Activated T-cell treated with anti-CD3 and anti-CD28 coated beads, Interleukin-2, amount 50 U/mL, for 4 hours (primary cell): ENCODE data around the gene SLC25A52. TPM values are rescaled to one million over a fixed set of nuclear protein-coding genes. Genes with fewer than 3 reads are reported as not detected.
"Not testable (repeated sequence)": the region's sequence is repeated elsewhere in the genome, so short reads cannot be mapped to it uniquely, and the experiment has no call there.

Experiments
- ATAC-seq, 2 donors: fragments of 200-7000 bp; cut with Tn5 transposase; one replicate each; pipeline ENCODE4 v1.10.0; 2021
- DNase-seq: peaks from one replicate; pipeline ENCODE4 v3.0.0-alpha.2; 2020
- H3K27me3 Mint-ChIP-seq: one replicate; pipeline ENCODE4 v1.8.0; 2021; ENCODE audit warnings: low read depth, mixed read lengths
- H3K36me3 Mint-ChIP-seq: one replicate; pipeline ENCODE4 v1.8.0; 2022; ENCODE audit warnings: mixed read lengths; ENCODE audit not compliant: insufficient read depth
- H3K4me1 Mint-ChIP-seq: one replicate; pipeline ENCODE4 v1.8.0; 2021; ENCODE audit warnings: low read depth, mixed read lengths
- H3K4me3 Mint-ChIP-seq: one replicate; pipeline ENCODE4 v1.8.0; 2021; ENCODE audit warnings: mild to moderate bottlenecking, moderate library complexity, mixed read lengths
- H3K9me3 Mint-ChIP-seq: one replicate; pipeline ENCODE4 v1.8.0; 2021; ENCODE audit warnings: mixed read lengths
- total RNA-seq, 3 donors: library from RNA; stranded (reverse); gene quantifications; one replicate each; pipeline ENCODE4 v1.2.1, GENCODE V29; 2021

SLC25A52 gene
- total RNA-seq, 3 donors from 2014 or later = not detected

GRCh38 chr18:31773774-31774476, 13.2 kb upstream of the SLC25A52 start:
- H3K9me3 Mint-ChIP-seq = peaks cover 12% of the 10 kb centered on the region
- peaks cover 5% of the 10 kb centered on the region for H3K27me3 Mint-ChIP-seq
- H3K36me3 Mint-ChIP-seq = peaks cover 2% of the 10 kb centered on the region
- DNase-seq = no peak
- no peaks in the 10 kb centered on the region for H3K4me1 Mint-ChIP-seq
- ATAC-seq = no peak
- H3K4me3 Mint-ChIP-seq = no peak overlapping the region

DNA sequence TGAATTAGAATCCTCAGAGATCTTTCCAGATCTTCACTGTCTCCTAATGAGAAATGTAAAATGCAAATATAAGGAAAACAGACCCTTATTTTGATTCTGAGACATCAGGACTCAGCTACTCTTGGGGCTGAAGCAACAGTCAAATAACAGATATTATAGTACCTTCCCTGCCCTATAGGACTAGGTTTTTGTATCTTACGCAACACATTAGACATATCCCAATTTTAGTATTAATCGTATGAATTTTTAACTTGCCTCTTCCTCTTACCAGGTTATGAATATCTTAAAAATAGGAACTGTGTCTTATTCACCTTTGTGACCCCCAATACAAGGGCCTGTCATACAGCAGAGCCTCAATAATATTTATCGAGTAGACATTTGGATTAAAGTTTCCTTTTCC, 12.0 kb upstream of the SLC25A52 start:
- no peak overlapping the region for H3K4me3 Mint-ChIP-seq
- H3K36me3 Mint-ChIP-seq = no peaks in the 10 kb centered on the region
- no peak for DNase-seq
- H3K27me3 Mint-ChIP-seq = peaks cover 6% of the 10 kb centered on the region
- peaks cover 2% of the 10 kb centered on the region for H3K9me3 Mint-ChIP-seq
- no peak for ATAC-seq
- no peaks in the 10 kb centered on the region for H3K4me1 Mint-ChIP-seq

GRCh38 chr18:31750273-31750672, 10.4 kb downstream of the SLC25A52 start:
- Mint-ChIP-seq H3K36me3 (no peaks in the 10 kb centered on the region), H3K9me3 (no peaks in the 10 kb centered on the region), H3K4me3 (no peak overlapping the region), H3K27me3 (no peaks in the 10 kb centered on the region), H3K4me1 (no peaks in the 10 kb centered on the region)
- ATAC-seq = no peak
- DNase-seq = no peak

DNA sequence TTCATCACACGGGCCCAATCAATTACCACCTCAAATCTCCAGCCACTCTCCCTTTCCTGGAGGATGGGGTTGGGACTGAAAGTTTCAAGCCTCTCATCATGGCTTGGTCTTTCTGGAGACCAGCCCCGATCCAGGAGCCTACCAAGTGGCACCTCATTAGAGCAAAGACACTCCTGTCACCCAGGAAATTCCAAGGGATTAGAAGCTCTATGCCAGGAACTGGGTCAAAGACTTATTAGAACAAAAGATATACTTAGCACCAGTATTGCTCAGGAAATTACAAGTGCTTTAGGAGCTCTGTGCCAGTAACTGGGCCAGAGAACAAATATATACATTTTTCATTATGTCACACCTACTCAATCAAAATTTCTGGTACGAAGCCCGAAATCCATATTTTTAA, 14.3 kb downstream of the SLC25A52 start:
- Mint-ChIP-seq H3K4me1 (no peaks in the 10 kb centered on the region), H3K36me3 (no peaks in the 10 kb centered on the region), H3K9me3 (no peaks in the 10 kb centered on the region), H3K27me3 (no peaks in the 10 kb centered on the region), H3K4me3 (no peak overlapping the region)
- ATAC-seq (no peak), DNase-seq (no peak)

DNA sequence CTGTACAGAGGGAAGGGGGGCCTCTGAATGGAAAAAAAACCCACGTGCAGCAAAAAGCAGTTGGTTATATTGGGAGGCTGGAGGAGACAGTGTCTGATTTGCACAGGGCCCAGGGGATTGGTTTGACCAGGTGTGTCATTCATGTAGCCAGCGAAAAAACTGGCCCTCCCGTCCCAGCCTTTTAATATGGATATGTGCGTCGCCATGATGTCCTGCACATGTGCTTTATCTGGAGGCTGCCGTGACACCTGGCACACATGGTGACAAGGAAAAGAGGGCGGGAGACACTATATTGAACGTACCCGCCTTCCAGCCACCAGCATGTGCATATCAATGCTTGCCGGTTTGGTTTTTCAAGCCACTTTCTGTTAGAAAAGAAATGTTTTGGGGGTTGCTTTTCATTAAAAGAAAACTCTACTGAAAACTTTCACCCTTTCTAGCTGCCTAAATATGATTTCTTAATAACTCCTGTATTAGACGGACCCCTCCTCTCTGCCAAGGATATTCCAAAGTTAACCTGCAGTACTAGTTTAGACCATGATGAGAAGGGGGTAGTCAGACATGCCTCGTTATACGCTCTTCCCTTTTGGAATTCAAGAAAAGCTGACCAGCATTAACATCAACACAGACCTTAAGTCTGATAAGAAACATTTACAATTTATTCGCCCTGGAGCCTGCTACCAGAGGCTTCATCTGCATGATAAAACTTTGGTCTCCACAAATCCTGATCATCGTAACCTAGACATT, 16.2 kb downstream of the SLC25A52 start:
- DNase-seq = no peak
- no peaks in the 10 kb centered on the region for H3K4me1 Mint-ChIP-seq
- no peak for ATAC-seq
- no peak overlapping the region for H3K4me3 Mint-ChIP-seq
- no peaks in the 10 kb centered on the region for H3K36me3 Mint-ChIP-seq
- no peaks in the 10 kb centered on the region for H3K27me3 Mint-ChIP-seq
- peaks cover 1% of the 10 kb centered on the region for H3K9me3 Mint-ChIP-seq

GRCh38 chr18:31743600-31743999, 17.1 kb downstream of the SLC25A52 start:
- DNase-seq, H3K4me1 Mint-ChIP-seq, H3K9me3 Mint-ChIP-seq, H3K36me3 Mint-ChIP-seq, ATAC-seq, H3K27me3 Mint-ChIP-seq, H3K4me3 Mint-ChIP-seq: not testable (repeated sequence)

- peak in 1 of 2 donors; percentile 40 for ATAC-seq
These were observed 19.5 kb downstream of the SLC25A52 start for GRCh38 chr18:31741097-31741735.

GRCh38 chr18:31740180-31740579, 20.5 kb downstream of the SLC25A52 start:
- Mint-ChIP-seq H3K4me3 (no peak overlapping the region), H3K9me3 (peaks cover 10% of the 10 kb centered on the region), H3K4me1 (no peaks in the 10 kb centered on the region), H3K27me3 (no peaks in the 10 kb centered on the region), H3K36me3 (no peaks in the 10 kb centered on the region)
- DNase-seq (no peak), ATAC-seq (no peak)

More at GRCh38 chr18:31741097-31741735, 19.5 kb downstream of the SLC25A52 start:
- DNase-seq = peak; percentile 49
- Mint-ChIP-seq H3K27me3 (no peaks in the 10 kb centered on the region), H3K36me3 (no peaks in the 10 kb centered on the region), H3K4me1 (no peaks in the 10 kb centered on the region), H3K9me3 (peaks cover 10% of the 10 kb centered on the region), H3K4me3 (no peak overlapping the region)

- ATAC-seq = no peak
- Mint-ChIP-seq H3K9me3 (peaks cover 10% of the 10 kb centered on the region), H3K27me3 (no peaks in the 10 kb centered on the region), H3K4me1 (no peaks in the 10 kb centered on the region), H3K36me3 (no peaks in the 10 kb centered on the region), H3K4me3 (no peak overlapping the region)
- no peak for DNase-seq
These were observed 21.0 kb downstream of the SLC25A52 start for GRCh38 chr18:31739651-31740050.

GRCh38 chr18:31738460-31739407, 21.9 kb downstream of the SLC25A52 start:
- Mint-ChIP-seq H3K36me3 (no peaks in the 10 kb centered on the region), H3K4me1 (no peaks in the 10 kb centered on the region), H3K9me3 (peaks cover 10% of the 10 kb centered on the region), H3K27me3 (no peaks in the 10 kb centered on the region), H3K4me3 (no peak overlapping the region)
- DNase-seq = no peak
- ATAC-seq = no peak

DNA sequence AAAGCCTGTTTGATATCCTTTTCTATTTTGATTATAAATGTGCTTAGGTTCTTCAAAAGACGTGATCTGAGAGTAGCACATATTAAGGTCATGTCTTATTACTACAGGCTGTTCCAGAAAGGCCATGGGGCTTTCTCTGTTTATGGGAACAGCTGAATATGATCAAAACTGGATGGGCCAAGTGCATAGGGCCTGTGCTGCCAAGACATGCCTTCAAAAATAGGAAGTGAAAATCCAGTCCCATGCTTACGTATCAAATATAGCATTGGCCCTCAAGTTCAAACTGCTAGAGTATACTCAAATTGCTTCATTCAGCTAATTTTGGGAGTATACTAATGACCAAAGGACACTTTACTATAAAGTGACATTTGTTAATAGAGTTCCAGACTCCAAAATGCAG, 24.1 kb downstream of the SLC25A52 start:
- ATAC-seq (no peak), DNase-seq (no peak)
- no peaks in the 10 kb centered on the region for H3K36me3 Mint-ChIP-seq
- peaks cover 3% of the 10 kb centered on the region for H3K27me3 Mint-ChIP-seq
- H3K9me3 Mint-ChIP-seq = peaks cover 10% of the 10 kb centered on the region
- no peak overlapping the region for H3K4me3 Mint-ChIP-seq
- H3K4me1 Mint-ChIP-seq = no peaks in the 10 kb centered on the region

- Mint-ChIP-seq H3K9me3 (no peaks in the 10 kb centered on the region), H3K4me1 (no peaks in the 10 kb centered on the region), H3K4me3 (no peak overlapping the region), H3K27me3 (peaks cover 19% of the 10 kb centered on the region), H3K36me3 (no peaks in the 10 kb centered on the region)
- ATAC-seq (no peak), DNase-seq (no peak)
These were observed 29.1 kb downstream of the SLC25A52 start for GRCh38 chr18:31731628-31732027.

DNA sequence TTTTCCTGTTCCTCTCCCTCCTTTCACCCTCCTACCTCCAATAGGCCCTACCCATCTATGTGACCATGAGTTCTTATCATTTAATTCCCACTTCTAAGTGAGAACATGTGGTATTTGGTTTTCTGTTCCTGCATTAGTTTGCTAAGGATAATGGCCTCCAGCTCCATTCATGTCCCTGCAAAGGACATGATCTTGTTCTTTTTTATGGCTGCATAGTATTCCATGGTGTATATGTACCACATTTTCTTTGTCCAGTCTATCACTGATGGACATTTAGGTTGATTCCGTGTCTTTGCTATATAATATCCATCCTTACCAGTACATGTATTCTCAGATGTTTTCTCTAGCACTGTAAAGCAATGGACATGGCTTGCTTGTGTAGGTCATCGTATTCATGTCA, 31.5 kb downstream of the SLC25A52 start:
- peaks cover 39% of the 10 kb centered on the region for H3K27me3 Mint-ChIP-seq
- H3K4me3 Mint-ChIP-seq, DNase-seq, H3K9me3 Mint-ChIP-seq, ATAC-seq, H3K36me3 Mint-ChIP-seq, H3K4me1 Mint-ChIP-seq: not testable (repeated sequence)
